K562 (cell line): ENCODE results near the gene TMEM88. TPM values are rescaled to one million over a fixed set of nuclear protein-coding genes. Genes with fewer than 3 reads are reported as not detected.
A peak's percentile ranks its signal among the peaks of the same experiment; 100 is the strongest.

Experiments used
- ARHGAP35 ChIP-seq: fragments of 450-650 bp; IDR thresholded peaks from 2 replicates; pipeline ENCODE4 v1.6.1; 2018; ENCODE audit not compliant: partially characterized antibody
- ATF6 ChIP-seq: sonication (generic); formaldehyde crosslinking; IDR thresholded peaks from 2 replicates; pipeline ENCODE4 v1.4.0; 2020; ENCODE audit warnings: mild to moderate bottlenecking, missing genetic modification reagents
- CEBPB ChIP-seq: fragments of 450-650 bp; IDR thresholded peaks from 2 replicates; pipeline ENCODE4 v1.6.1; 2016; ENCODE audit warnings: missing genetic modification characterization, missing compliant biosample characterization
- DMBX1 ChIP-seq: fragments of 250-450 bp; sonication (Bioruptor Pico); IDR thresholded peaks from 2 replicates; pipeline ENCODE4 v1.8.0; 2022; ENCODE audit warnings: inconsistent platforms, mild to moderate bottlenecking, moderate library complexity, borderline replicate concordance
- HCFC1 ChIP-seq: IDR thresholded peaks from 2 replicates; pipeline ENCODE4 v1.6.1; 2012; ENCODE audit warnings: low read depth, low read length, improper control_type of control experiment
- HDAC3 ChIP-seq: fragments of 450-650 bp; IDR thresholded peaks from 2 replicates; pipeline ENCODE4 v1.6.1; 2018; ENCODE audit warnings: borderline replicate concordance, mild to moderate bottlenecking, moderate library complexity; ENCODE audit not compliant: partially characterized antibody
- HDAC8 ChIP-seq: fragments of 450-650 bp; IDR thresholded peaks from 2 replicates; pipeline ENCODE4 v1.6.1; 2016; ENCODE audit warnings: mild to moderate bottlenecking, missing genetic modification characterization, moderate library complexity, missing compliant biosample characterization
- KLF10 ChIP-seq: fragments of 250-450 bp; sonication (Bioruptor Pico); IDR thresholded peaks from 2 replicates; pipeline ENCODE4 v1.6.1; 2021; ENCODE audit warnings: matching md5 sums
- KLF13 ChIP-seq: fragments of 450-650 bp; IDR thresholded peaks from 2 replicates; pipeline ENCODE4 v1.6.1; 2016; ENCODE audit warnings: missing genetic modification characterization, low read depth, mild to moderate bottlenecking, missing compliant biosample characterization, moderate library complexity, borderline replicate concordance
- MYC ChIP-seq, 2 experiments: fragments of 250-450 bp in 1 of 2; sonication (Bioruptor Pico) in 1 of 2; IDR thresholded peaks; 2 replicates each; pipeline versions ENCODE4 v1.5.1 to v1.6.1; 2012 to 2021; ENCODE audit warnings: low read depth in 2 of 2, borderline replicate concordance in 1 of 2, improper control_type of control experiment in 1 of 2, low read length in 1 of 2, mild to moderate bottlenecking in 1 of 2, moderate library complexity in 1 of 2
- NR1H2 ChIP-seq: sonication (generic); formaldehyde crosslinking; IDR thresholded peaks from 2 replicates; pipeline ENCODE4 v1.4.0; 2020; ENCODE audit warnings: mild to moderate bottlenecking, missing genetic modification reagents
- PPARD ChIP-seq: fragments of 250-450 bp; sonication (Bioruptor Pico); IDR thresholded peaks from 2 replicates; pipeline ENCODE4 v1.8.0; 2022; ENCODE audit warnings: inconsistent platforms, mild to moderate bottlenecking, moderate library complexity
- RAD51 ChIP-seq: fragments of 450-650 bp; IDR thresholded peaks from 2 replicates; pipeline ENCODE4 v1.7.1; 2016; ENCODE audit warnings: low read depth, mild to moderate bottlenecking, borderline replicate concordance
- SIN3A ChIP-seq, 2 experiments: fragments of 150-350 bp in 1 of 2; IDR thresholded peaks; 2 replicates each; pipeline ENCODE4 v1.6.1; 2011 to 2016; ENCODE audit warnings: borderline replicate concordance in 2 of 2, low read depth in 2 of 2, low read length in 2 of 2, mild to moderate bottlenecking in 2 of 2, moderate library complexity in 2 of 2; ENCODE audit not compliant: control insufficient read depth in 1 of 2
- SNRNP70 ChIP-seq: fragments of 200-400 bp; formaldehyde crosslinking; optimal IDR thresholded peaks from 2 replicates; pipeline ENCODE3; 2017; ENCODE audit warnings: low read depth, low read length
- TFAP4 ChIP-seq: sonication (generic); formaldehyde crosslinking; IDR thresholded peaks from 2 replicates; pipeline ENCODE4 v1.8.0; 2022; ENCODE audit warnings: missing genetic modification reagents, mild to moderate bottlenecking, moderate library complexity, borderline replicate concordance
- U2AF2 ChIP-seq: fragments of 200-400 bp; formaldehyde crosslinking; optimal IDR thresholded peaks from 2 replicates; pipeline ENCODE3; 2017; ENCODE audit warnings: low read depth, mild to moderate bottlenecking, low read length
- ZBTB5 ChIP-seq: fragments of 450-650 bp; IDR thresholded peaks from 2 replicates; pipeline ENCODE4 v1.6.1; 2017; ENCODE audit warnings: antibody characterized with exemption
- ZNF239 ChIP-seq: fragments of 250-450 bp; sonication (Bioruptor Pico); IDR thresholded peaks from 2 replicates; pipeline ENCODE4 v1.4.0; 2020; ENCODE audit warnings: mild to moderate bottlenecking
- ZNF253 ChIP-seq: fragments of 250-450 bp; sonication (Bioruptor Pico); conservative IDR thresholded peaks from 2 replicates; pipeline ENCODE4 v1.6.1; 2021; ENCODE audit warnings: mild to moderate bottlenecking
- ZNF274 ChIP-seq: IDR thresholded peaks from 2 replicates; pipeline ENCODE4 v1.6.1; 2011; ENCODE audit warnings: low read depth, mild to moderate bottlenecking, low read length, moderate library complexity, borderline replicate concordance
- ZNF408 ChIP-seq: fragments of 250-450 bp; sonication (Bioruptor Pico); IDR thresholded peaks from 2 replicates; pipeline ENCODE4 v1.4.0; 2020; ENCODE audit warnings: low read depth, mild to moderate bottlenecking, moderate library complexity
- ZNF57 ChIP-seq: fragments of 450-650 bp; formaldehyde crosslinking; IDR thresholded peaks from 2 replicates; pipeline ENCODE4 v1.4.0; 2020; ENCODE audit warnings: mild to moderate bottlenecking, moderate library complexity
- polyA plus RNA-seq, 8 experiments: library from polyadenylated mRNA; depleted of rRNA in 4 of 8; stranded (reverse) in 5 of 8; unstranded in 3 of 8; fragments of >200 nt; fragmentation: Nextera tagmentation in 2 of 8; fragmentation: Illumina TruSeq in 1 of 8; extraction: Ambion mirVana in 2 of 8; extraction: Trizol in 1 of 8; gene quantifications; 2 replicates each; pipeline versions ENCODE4 v1.2.1 to v1.2.3, GENCODE V29; 2011 to 2014; ENCODE audit warnings: inconsistent platforms in 1 of 8, missing spikeins in 1 of 8
- total RNA-seq, 7 experiments: library from RNA; depleted of rRNA in 6 of 7; stranded (reverse); fragments of >200 nt in 6 of 7; fragmentation: Illumina TruSeq in 2 of 7; extraction: Trizol in 2 of 7; gene quantifications; 2 replicates each; pipeline versions ENCODE4 v1.2.1 to v1.2.3, GENCODE V29; 2011 to 2021; ENCODE audit warnings: low replicate concordance in 1 of 7

Gene TMEM88
- total and polyA plus RNA-seq, 9 of the 15 experiments (the other 6 are each of a cell fraction or from before 2014, with no cell fraction given) = 0.10 to 1.4 (median 0.36) TPM; not detected in 3

GRCh38 chr17:7856811-7857712 is 2.2 kb downstream of the TMEM88 start, which contains the start of gene NAA38 (continued):
- TF ChIP-seq ATF6 (CRISPR knock-in tag) (no peak), ZNF57 (CRISPR knock-in tag) (no peak), ZNF239 (no peak), HCFC1 (peak; percentile 95), SNRNP70 (no peak), DMBX1 (CRISPR knock-in tag) (no peak), U2AF2 (no peak), HDAC3 (peak; percentile 63), NR1H2 (CRISPR knock-in tag) (no peak), SIN3A (IDR thresholded peaks at IDR 0.05; ENCODE audit: borderline replicate concordance in 2 of 2, control insufficient read depth in 1 of 2, low read depth in 2 of 2, low read length in 2 of 2) (peak in 1 of 2 experiments; percentile 44; a peak in 1 of 4 replicates), HDAC8 (no peak), MYC (IDR thresholded peaks at IDR 0.05; ENCODE audit: low read depth, low read length) (peak; percentile 66), MYC (CRISPR knock-in tag; IDR thresholded peaks at IDR 0.05; ENCODE audit: borderline replicate concordance, low read depth) (no peak), ZNF408 (CRISPR knock-in tag) (no peak), PPARD (CRISPR knock-in tag) (no peak), TFAP4 (peak; percentile 84), ZNF253 (CRISPR knock-in tag) (no peak), KLF10 (CRISPR knock-in tag) (no peak), KLF13 (tag) (no peak), RAD51 (no peak), ZBTB5 (no peak), ARHGAP35 (peak; percentile 96), CEBPB (tag) (no peak; the same call in 1 of the 2 replicates), ZNF274 (no peak)
